ENCODE results near the gene PCF11.

The PCF11 gene

DNA sequence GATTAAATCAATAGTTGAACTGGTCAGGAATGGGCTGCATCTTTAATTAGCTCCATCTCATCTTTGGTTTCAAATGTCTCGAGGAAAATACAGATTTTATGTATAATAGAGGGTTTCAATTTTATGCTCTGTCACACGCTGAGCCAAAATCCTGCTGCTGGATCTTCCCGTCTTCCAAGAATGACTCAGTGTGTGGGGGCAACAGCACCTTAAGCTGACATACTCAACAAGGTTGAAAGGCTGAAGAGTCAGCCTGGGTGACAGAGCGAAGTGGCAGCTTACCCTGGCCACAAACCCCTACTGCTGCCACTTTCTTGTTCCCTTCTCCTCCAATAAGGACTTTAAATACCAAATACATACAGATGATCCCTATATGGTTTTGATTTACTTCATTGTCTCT, 9.0 kb upstream of the PCF11 start:
- Mint-ChIP-seq H3K27me3 (ENCODE audit: low read depth) (peaks cover 7% of the 10 kb centered on the region), H3K4me1 (no peaks in the 10 kb centered on the region), H3K27ac (no peak overlapping the region), H3K9me3 (no peaks in the 10 kb centered on the region), H3K36me3 (ENCODE audit: low read depth) (no peaks in the 10 kb centered on the region), H3K4me3 (no peak overlapping the region)
- TF ChIP-seq, protein P1, sequence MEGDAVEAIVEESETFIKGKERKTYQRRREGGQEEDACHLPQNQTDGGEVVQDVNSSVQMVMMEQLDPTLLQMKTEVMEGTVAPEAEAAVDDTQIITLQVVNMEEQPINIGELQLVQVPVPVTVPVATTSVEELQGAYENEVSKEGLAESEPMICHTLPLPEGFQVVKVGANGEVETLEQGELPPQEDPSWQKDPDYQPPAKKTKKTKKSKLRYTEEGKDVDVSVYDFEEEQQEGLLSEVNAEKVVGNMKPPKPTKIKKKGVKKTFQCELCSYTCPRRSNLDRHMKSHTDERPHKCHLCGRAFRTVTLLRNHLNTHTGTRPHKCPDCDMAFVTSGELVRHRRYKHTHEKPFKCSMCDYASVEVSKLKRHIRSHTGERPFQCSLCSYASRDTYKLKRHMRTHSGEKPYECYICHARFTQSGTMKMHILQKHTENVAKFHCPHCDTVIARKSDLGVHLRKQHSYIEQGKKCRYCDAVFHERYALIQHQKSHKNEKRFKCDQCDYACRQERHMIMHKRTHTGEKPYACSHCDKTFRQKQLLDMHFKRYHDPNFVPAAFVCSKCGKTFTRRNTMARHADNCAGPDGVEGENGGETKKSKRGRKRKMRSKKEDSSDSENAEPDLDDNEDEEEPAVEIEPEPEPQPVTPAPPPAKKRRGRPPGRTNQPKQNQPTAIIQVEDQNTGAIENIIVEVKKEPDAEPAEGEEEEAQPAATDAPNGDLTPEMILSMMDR (IDR thresholded peaks at IDR 0.05; ENCODE audit: unreplicated experiment in 3 of 3): no peak

DNA sequence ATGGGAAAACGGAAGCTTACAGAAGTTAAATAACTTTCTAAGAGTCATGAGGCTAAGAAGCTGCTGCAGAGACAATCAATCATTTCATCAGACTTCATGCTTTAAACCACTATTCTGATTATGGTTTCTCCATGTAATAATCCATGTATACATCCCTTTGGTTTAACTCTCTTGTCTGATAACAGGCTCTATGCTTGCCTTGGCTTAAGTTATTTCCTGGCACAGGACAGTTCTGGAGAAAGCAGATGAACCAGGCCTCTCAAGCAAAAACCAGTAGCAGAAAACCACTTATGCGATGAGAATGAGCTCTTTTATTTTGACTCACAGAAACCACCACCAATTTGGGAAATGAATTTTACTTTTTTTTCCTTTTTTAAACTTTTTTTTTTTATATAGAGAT, 6.5 kb upstream of the PCF11 start:
- H3K36me3 Mint-ChIP-seq (ENCODE audit: low read depth): no peaks in the 10 kb centered on the region
- H3K27me3 Mint-ChIP-seq (ENCODE audit: low read depth): peaks cover 7% of the 10 kb centered on the region
- no peaks in the 10 kb centered on the region for H3K4me1 Mint-ChIP-seq
- H3K4me3 Mint-ChIP-seq: no peak overlapping the region
- TF ChIP-seq, protein P1 (IDR thresholded peaks at IDR 0.05; ENCODE audit: unreplicated experiment in 3 of 3): no peak
- no peak overlapping the region for H3K27ac Mint-ChIP-seq
- H3K9me3 Mint-ChIP-seq: no peaks in the 10 kb centered on the region

DNA sequence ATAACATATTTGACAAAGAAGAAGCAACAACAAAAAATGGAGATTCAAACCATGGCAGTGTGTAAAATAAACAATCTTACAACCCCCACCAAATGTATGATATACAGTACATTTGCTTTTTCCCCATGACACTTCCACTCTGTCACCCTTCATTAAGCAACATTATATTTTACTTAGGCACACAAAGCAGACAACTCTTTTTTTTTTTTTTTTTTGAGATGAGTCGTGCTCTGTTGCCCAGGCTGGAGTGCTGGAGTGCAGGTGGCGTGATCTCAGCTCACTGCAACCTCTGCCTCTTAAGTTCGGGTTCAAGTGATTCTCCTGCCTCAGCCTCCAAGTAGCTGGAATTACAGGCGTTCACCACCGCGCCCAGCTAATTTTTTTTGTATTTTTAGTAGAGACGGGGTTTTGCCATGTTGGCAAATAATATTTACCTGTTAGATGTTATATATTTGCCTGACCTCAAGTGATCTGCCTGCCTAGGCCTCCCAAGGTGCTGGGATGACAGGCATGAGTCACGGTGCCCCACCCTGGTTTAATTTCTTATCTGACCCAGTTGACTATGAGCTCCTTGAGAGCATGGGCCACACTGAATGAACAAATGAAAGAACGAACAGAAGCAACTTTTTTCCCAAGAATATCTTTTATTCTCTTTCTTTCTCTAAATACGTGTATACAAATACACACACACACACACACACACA, 5.5 kb upstream of the PCF11 start:
- no peaks in the 10 kb centered on the region for H3K9me3 Mint-ChIP-seq
- H3K4me3 Mint-ChIP-seq: no peak overlapping the region
- H3K27me3 Mint-ChIP-seq (ENCODE audit: low read depth): peaks cover 7% of the 10 kb centered on the region
- no peak overlapping the region for H3K27ac Mint-ChIP-seq
- no peaks in the 10 kb centered on the region for H3K36me3 Mint-ChIP-seq (ENCODE audit: low read depth)
- H3K4me1 Mint-ChIP-seq: no peaks in the 10 kb centered on the region
- TF ChIP-seq, protein P1 (IDR thresholded peaks at IDR 0.05; ENCODE audit: unreplicated experiment in 3 of 3): no peak

DNA sequence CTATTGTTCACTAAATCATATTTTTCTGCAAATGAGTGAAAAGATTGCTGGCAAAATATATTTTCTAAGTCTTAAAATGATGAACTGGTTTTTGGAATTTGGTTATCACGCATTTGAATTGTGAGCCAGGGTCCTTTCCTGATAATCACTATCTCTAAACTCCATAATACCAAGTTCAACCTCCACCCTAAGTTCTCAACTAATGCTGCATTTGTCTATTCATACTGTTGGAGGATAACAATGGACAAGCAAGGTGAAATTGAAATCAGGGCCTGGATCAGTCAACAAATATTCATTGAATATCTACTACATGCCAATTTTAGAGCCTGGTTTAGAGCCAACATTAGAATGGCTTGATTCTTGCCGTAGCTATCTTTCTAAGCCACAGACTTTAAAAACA, 4.7 kb upstream of the PCF11 start:
- H3K9me3 Mint-ChIP-seq: no peaks in the 10 kb centered on the region
- H3K4me1 Mint-ChIP-seq: no peaks in the 10 kb centered on the region
- no peak overlapping the region for H3K27ac Mint-ChIP-seq
- no peaks in the 10 kb centered on the region for H3K36me3 Mint-ChIP-seq (ENCODE audit: low read depth)
- TF ChIP-seq, protein P1 (IDR thresholded peaks at IDR 0.05; ENCODE audit: unreplicated experiment in 3 of 3): no peak
- H3K4me3 Mint-ChIP-seq: no peak overlapping the region
- peaks cover 7% of the 10 kb centered on the region for H3K27me3 Mint-ChIP-seq (ENCODE audit: low read depth)

DNA sequence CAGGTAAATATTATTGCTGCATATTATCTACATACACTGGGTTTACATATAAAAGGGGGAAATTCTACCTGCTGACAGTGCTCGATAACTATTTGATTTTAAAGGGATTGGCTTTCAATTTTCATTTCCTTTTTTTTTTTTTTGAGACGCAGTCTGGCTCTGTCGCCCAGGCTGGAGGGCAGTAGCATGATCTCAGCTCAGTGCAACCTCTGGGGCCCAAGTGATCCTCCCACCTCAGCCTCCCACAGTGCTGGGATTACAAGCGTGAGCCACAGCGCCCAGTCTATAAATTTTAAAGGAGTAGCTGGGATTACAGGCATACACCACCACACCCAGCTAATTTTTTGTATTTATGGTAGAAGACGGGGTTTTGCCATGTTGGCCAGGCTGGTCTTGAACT, 3.2 kb upstream of the PCF11 start:
- TF ChIP-seq, protein P1 (IDR thresholded peaks at IDR 0.05; ENCODE audit: unreplicated experiment in 3 of 3): no peak
- no peaks in the 10 kb centered on the region for H3K9me3 Mint-ChIP-seq
- H3K36me3 Mint-ChIP-seq (ENCODE audit: low read depth): no peaks in the 10 kb centered on the region
- no peaks in the 10 kb centered on the region for H3K27me3 Mint-ChIP-seq (ENCODE audit: low read depth)
- H3K4me3 Mint-ChIP-seq: no peak overlapping the region
- no peak overlapping the region for H3K27ac Mint-ChIP-seq
- no peaks in the 10 kb centered on the region for H3K4me1 Mint-ChIP-seq

Measured in nephron (organoid).